GM10266 (cell line): ENCODE data around the gene PIGB.
A peak's percentile ranks its signal among the peaks of the same experiment; 100 is the strongest.
"Not testable (repeated sequence)": the region's sequence is repeated elsewhere in the genome, so short reads cannot be mapped to it uniquely, and the experiment has no call there.

Experiments
- DNase-seq: peaks from one replicate; pipeline ENCODE4 v3.0.0; 2012; ENCODE audit errors: extremely low spot score
- TF ChIP-seq, protein P1 (sequence below): IDR thresholded peaks from 2 replicates; pipeline ENCODE4 v1.5.1; 2012; ENCODE audit warnings: mild to moderate bottlenecking, low read depth; ENCODE audit not compliant: control insufficient read depth, insufficient read depth; ENCODE audit errors: missing control alignments

Gene PIGB

DNA sequence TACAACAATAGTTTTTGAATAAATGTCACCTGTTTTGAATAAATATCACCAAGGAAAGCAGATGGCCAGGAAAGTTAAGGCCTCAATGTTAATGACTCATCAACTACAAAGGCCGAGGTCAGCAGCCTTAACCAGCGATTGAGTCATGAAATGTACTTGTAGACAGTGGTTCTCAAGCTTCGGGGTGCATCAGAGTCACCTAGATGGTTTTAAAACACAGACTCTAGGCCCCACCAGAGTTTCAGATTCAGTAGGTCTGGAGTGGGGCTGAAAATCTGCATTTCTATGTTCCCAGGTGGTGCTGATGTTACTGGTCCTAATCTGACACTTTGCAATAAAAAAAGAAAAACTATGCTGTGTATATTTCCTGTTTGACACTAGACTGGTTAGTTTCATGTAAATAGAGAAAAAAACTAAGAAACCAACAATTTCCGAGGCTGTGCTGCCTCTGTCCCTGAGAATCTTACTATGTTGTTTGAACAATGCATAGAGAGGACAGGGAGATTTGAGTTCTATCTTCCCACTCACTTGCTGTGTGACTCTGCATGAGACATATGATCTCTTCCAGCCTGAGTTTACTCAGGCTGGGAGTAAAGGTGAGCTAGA is 39.2 kb upstream of the PIGB start:
- peak; percentile 36 for DNase-seq
- TF ChIP-seq, protein P1, sequence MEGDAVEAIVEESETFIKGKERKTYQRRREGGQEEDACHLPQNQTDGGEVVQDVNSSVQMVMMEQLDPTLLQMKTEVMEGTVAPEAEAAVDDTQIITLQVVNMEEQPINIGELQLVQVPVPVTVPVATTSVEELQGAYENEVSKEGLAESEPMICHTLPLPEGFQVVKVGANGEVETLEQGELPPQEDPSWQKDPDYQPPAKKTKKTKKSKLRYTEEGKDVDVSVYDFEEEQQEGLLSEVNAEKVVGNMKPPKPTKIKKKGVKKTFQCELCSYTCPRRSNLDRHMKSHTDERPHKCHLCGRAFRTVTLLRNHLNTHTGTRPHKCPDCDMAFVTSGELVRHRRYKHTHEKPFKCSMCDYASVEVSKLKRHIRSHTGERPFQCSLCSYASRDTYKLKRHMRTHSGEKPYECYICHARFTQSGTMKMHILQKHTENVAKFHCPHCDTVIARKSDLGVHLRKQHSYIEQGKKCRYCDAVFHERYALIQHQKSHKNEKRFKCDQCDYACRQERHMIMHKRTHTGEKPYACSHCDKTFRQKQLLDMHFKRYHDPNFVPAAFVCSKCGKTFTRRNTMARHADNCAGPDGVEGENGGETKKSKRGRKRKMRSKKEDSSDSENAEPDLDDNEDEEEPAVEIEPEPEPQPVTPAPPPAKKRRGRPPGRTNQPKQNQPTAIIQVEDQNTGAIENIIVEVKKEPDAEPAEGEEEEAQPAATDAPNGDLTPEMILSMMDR, result no peak

DNA sequence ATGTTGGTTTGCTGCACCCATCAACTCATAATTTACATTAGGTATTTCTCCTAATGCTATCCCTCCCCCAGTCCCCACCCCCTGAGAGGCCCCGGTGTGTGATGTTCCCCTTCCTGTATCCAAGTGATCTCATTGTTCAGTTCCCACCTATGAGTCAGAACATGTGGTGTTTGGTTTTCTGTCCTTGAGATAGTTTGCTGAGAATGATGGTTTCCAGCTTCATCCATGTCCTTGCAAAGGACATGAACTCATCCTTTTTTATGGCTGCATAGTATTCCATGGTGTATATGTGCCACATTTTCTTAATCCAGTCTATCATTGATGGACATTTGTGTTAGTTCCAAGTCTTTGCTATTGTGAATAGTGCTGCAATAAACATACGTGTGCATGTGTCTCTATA is 38.4 kb upstream of the PIGB start:
- not testable (repeated sequence) for DNase-seq

DNA sequence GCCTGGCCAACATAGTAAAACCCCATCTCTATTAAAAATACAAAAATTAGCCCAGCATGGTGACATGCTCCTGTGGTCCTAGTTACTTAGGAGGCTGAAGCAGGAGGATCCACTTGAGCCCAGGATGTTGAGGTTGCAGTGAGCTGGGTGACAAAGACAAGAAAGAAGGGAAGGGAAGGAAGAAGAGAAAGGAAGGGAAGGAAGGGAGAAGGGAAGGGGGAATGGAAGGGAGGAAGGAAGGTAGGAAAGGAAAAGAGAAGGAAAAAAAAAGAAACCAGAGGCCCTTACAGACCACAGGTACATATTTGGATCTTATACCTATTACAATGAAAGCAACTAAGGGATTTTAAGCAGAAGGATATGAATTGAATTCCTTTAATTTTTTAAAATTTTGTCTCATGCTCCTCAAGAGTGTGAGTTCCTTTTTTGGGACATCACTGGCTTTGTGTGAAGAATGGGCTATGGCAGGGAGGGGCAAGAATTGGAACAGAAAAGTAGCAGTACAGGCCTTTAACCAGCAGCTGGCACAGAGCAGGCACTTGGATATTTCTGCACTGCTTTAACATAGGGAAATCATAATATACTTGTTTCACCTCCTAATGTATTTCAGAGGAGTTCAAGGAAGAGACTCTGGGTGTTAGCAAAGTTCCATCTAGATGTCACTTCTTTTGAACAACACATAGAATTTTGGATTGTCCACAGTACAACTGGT is 37.3 kb upstream of the PIGB start:
- TF ChIP-seq, protein P1, result no peak

DNA sequence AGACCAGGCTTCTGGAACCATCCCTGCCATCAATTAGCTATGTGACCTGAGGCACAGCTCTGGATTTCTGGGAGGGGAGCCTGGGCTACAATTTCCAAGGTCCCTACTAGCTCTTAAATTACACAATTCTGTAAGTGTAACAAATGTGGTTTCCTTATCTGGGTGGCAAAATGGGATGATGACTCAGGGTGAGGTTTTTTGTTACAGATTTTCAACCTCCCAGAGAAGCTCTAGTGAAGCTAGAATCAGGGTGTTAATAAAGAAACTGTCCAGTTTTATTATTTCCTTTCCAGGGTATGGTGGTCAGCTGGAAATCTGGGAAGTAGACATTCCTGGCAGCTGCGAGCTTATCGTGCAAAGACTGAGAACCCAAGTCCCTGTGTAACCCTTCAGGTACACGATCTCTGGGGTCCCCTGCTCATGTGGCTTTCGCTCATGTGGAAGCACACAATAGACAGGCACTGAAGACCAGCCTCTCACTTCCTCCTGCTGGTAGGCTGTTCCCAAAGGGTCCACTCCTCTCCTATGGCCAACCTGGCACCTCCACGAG is 36.7 kb upstream of the PIGB start:
- no peak for DNase-seq
- TF ChIP-seq, protein P1, result no peak

More for the DNA sequence above, 37.3 kb upstream of the PIGB start:
- DNase-seq, result no peak

DNA sequence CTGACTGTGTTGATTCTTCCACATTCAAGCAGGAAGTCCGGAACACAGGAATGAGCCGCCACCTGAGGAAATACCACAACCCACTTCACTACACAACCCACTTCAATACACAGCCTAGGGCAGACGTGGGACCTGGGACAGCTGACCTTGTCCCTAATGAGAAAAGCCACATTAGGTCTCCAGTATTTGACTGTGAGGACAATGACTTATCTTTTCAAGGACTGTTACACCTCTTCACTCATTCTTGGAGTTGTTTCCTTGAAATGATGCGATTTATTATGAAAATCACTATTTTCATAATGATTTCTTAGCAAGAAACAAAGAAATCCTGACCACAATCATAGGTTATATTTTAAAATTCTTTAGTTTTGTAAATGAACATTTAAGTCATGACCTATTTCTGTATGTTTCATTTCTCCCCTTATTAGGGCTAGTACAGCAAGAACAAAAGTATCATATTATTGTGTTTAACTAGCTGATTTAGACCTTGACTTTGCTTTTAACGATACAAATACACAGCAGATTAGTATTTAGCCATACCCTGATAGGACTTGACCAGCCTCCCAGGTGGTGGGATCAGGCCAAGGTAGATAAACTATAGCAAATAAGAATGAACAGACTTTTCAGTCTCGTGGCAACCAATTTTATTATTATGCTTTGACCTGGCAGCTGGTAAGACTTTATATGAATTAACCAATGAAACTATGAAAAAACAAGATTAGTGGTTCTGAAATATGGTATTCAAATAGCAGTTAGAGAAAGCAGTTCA is 35.5 kb upstream of the PIGB start:
- TF ChIP-seq, protein P1, result no peak
- no peak for DNase-seq

DNA sequence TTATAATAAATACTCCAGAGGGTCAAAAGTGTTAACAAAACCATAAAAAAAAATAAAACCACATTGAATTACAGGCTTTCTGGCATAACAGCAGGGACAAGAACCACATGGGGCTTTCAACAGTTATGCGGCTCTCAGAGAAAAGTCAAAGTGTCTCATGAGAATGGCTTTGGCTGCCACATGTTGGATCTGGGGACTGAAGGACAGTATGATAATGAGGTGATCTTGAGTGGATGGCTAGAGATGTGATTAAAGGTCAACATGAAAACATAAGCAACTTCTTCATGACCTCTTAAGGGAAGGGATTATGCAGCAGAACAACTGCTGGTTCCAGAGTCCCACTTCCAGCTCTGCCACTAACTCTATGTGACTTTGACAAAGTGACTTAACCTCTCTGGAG is 34.6 kb upstream of the PIGB start:
- DNase-seq, result no peak
- TF ChIP-seq, protein P1, result no peak

DNA sequence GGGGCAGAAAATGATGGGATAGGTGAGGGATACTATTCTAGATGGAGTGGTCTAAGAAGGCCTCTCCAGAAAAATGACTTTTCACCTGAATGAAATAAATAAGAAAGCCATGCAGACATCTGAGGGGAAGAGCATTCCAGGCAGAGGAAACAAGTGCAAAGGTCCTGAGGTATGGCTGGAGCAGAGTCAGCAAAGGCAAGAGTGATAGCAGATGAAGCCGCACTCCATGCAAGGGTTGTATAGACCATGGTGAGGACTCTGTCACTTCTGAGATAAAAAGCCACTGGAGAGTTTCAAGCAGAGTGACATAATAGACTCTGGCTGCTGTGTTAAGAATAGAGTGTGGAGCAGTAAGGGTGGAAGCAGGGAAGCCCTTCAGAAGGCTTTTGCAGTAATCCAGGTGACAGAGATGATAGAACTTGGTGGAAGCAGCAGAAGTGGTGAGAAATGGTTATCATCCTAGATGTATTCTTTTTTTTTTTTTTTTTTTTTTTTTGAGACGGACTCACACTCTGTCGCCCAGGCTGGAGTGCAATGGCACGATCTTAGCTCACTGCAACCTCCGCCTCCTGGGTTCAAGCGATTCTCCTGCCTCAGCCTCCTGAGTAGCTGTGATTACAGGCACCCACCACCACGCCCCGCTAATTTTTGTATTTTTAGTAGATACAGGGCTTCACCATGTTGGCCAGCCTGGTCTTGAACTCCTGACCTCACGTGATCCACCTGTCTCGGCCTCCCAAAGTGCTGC is 32.4 kb upstream of the PIGB start:
- not testable (repeated sequence) for DNase-seq
